Measurements from ENCODE around the gene NAPSA.

- TF ChIP-seq CTCF (IDR thresholded peaks at IDR 0.05; ENCODE audit: poor library complexity, severe bottlenecking) (no peak), TAF1 (IDR thresholded peaks at IDR 0.05; ENCODE audit: low read depth) (no peak), RAD21 (conservative IDR thresholded peaks at IDR 0.05) (no peak), EP300 (conservative IDR thresholded peaks at IDR 0.05; ENCODE audit: poor library complexity, severe bottlenecking) (no peak), POLR2AphosphoS5 (IDR thresholded peaks at IDR 0.05) (no peak), MXI1 (conservative IDR thresholded peaks at IDR 0.05; ENCODE audit: poor library complexity, severe bottlenecking) (no peak), EZH2 (IDR thresholded peaks at IDR 0.05; ENCODE audit: borderline replicate concordance, insufficient read depth, low read length, poor library complexity, severe bottlenecking) (no peak)
- TF ChIP-seq, protein P1, sequence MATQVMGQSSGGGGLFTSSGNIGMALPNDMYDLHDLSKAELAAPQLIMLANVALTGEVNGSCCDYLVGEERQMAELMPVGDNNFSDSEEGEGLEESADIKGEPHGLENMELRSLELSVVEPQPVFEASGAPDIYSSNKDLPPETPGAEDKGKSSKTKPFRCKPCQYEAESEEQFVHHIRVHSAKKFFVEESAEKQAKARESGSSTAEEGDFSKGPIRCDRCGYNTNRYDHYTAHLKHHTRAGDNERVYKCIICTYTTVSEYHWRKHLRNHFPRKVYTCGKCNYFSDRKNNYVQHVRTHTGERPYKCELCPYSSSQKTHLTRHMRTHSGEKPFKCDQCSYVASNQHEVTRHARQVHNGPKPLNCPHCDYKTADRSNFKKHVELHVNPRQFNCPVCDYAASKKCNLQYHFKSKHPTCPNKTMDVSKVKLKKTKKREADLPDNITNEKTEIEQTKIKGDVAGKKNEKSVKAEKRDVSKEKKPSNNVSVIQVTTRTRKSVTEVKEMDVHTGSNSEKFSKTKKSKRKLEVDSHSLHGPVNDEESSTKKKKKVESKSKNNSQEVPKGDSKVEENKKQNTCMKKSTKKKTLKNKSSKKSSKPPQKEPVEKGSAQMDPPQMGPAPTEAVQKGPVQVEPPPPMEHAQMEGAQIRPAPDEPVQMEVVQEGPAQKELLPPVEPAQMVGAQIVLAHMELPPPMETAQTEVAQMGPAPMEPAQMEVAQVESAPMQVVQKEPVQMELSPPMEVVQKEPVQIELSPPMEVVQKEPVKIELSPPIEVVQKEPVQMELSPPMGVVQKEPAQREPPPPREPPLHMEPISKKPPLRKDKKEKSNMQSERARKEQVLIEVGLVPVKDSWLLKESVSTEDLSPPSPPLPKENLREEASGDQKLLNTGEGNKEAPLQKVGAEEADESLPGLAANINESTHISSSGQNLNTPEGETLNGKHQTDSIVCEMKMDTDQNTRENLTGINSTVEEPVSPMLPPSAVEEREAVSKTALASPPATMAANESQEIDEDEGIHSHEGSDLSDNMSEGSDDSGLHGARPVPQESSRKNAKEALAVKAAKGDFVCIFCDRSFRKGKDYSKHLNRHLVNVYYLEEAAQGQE (IDR thresholded peaks at IDR 0.05; ENCODE audit: borderline replicate concordance), result no peak
Measured at GRCh38 chr19:50327461-50328223, 37.8 kb downstream of the NAPSA start.
